Ecto neural progenitor cell (in vitro differentiated cells): ENCODE data around the gene WDR18.
A peak's percentile ranks its signal among the peaks of the same experiment; 100 is the strongest.

Source experiments
- DNase-seq: peaks from one replicate; pipeline ENCODE4 v3.0.0-alpha.2; 2018; ENCODE audit warnings: low spot score

WDR18 gene

DNA sequence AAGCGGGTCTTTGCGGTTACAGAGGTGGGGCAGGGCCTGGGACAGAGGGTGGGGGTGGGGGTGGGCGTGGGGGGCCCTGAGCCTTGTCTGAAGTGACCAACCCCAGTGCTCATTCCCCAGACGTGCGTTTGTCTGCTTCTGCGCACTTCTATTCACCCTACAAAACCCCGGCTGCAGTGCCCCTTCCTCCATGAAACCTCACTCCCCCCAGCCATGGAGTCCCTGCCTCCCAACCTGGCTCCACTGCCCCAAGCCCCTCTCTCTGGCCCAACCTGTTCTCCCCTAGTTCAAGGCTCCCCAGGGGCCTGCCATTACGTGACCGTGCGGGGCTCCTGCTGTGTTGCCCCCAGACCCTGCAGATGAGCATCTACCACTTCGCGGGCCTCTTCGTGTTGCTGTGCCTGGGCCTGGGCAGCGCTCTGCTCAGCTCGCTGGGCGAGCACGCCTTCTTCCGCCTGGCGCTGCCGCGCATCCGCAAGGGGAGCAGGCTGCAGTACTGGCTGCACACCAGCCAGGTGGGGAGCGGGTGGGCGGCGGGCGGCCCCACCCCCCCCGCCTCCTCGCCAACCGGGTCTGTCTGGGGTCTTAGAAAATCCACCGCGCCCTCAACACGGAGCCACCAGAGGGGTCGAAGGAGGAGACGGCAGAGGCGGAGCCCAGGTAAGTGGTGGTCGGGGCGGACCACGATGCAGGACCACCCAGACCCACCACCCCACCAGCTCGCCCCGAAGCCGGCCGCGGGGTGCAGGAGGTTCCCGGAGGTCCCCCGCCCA is 24.3 kb downstream of the WDR18 start:
- DNase-seq = no peak

DNA sequence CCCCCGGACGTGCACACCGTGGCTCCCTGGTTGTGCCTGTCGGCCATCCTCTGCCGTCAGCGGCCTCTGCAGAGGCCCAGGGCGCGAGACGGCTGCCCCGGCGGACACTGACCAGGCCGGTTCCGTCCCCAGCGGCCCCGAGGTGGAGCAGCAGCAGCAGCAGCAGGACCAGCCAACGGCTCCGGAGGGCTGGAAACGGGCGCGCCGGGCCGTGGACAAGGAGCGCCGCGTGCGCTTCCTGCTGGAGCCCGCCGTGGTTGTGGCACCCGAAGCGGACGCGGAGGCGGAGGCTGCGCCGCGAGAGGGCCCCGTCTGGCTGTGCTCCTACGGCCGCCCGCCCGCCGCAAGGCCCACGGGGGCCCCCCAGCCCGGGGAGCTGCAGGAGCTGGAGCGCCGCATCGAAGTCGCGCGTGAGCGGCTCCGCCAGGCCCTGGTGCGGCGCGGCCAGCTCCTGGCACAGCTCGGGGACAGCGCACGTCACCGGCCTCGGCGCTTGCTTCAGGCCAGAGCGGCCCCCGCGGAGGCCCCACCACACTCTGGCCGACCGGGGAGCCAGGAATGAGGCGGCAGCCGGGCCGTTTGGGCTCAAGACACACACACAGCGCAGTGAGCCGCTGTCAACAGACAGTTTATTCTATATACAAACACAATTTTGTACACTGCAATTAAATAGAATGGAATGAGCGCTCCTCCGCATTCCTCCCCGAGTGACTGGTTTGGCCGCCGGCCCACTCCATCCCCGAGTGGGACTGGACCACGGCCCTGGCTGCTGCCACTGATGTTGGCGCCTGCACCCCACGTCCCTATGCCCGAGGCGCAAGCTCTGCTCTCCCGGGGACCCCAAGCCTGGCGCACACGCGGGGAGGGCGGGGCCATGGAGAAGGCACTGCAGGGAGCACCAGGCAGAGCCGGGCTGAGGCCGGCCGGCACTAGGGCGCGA is 25.2 kb downstream of the WDR18 start:
- DNase-seq = no peak

GRCh38 chr19:1009981-1010538 is 25.9 kb downstream of the WDR18 start:
- no peak for DNase-seq

GRCh38 chr19:1010586-1011510 is 26.7 kb downstream of the WDR18 start:
- DNase-seq = no peak

DNA sequence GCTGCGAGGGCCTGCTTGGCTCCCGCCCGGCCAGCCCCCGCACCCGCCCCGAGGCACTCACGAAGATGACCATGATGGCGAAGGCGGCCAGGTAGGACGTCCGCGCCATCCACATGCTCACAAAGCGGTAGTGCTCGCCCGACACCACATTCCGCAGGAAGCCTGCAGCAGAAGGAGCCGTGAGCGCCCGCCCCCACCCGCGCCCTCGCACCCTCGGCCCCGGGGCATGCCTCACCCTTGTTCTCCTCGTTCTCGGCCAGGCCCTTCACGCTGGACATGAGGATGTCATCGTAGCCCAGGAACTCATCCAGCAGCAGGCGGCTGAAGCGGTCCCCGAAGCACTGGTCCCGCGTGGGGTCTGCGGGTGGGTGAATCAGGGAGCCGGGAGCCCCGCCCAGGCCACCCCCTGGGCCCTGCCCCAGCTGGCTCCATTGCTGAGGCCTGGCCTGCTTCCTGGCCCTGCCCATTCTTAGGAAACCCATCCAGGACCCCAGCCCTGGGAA is 27.7 kb downstream of the WDR18 start:
- DNase-seq = no peak

GRCh38 chr19:1012334-1012733 is 28.2 kb downstream of the WDR18 start:
- no peak for DNase-seq

DNA sequence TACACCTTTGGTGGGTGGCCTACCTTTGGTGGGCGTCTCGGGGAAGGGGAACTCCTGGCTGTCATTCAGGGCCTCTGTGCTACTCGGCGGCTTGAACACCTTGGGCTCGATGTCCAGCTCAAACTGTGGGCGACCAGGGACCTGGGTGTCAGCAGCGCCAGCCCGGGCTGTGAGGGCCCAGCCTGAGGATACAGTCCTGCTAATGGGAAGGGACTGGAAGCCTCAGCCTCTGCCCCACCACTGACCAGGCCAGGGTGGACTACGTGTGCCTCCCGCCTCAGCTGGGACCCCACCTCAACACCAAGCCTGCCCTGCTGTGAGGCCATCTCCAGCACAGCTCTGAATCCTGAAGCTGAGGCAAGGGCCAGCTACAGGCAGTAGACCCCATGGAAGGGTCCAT is 29.1 kb downstream of the WDR18 start:
- DNase-seq = no peak

DNA sequence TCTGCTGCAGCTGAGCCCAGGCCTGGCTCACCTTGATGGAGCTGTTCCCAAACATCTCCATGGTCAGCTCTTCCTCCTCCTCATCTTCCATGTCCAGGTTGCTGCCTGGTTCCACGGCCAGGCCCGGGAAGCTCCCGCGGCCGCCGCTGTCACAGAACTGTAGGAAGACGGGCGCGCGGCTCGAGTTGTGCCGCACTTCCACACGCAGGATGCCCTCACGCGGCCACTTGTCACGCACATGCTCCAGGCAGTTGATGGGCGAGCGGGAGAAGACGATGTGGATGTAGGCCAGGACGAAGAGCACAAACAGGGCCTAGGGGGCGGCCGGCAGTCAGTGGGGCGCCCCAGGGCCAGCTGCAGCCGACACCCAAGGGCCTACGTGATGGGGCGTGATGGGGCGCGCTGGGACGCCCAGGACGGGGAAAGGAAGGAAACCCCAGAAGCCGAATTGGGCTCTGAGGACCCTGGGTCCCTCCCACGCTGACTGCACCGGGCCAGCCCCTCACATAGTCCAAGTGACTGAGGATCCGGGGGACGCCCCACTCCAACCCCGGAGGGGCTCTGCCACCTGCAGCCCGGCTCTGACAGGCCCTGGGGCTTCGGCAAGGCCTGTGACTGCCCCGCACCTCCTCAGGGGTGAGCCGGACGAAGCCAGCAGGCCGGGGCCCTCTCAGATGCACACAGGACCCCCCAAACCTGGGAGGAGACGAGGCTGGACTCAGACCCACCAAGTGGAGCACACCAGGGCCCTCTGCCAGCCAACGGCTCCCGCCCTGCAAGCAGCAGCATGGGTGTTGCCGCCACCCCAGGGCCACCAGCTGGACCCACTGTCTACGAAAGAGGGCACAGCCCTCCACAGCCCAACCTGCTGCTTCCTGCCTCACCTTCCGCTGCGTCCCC is 30.3 kb downstream of the WDR18 start:
- no peak for DNase-seq

DNA sequence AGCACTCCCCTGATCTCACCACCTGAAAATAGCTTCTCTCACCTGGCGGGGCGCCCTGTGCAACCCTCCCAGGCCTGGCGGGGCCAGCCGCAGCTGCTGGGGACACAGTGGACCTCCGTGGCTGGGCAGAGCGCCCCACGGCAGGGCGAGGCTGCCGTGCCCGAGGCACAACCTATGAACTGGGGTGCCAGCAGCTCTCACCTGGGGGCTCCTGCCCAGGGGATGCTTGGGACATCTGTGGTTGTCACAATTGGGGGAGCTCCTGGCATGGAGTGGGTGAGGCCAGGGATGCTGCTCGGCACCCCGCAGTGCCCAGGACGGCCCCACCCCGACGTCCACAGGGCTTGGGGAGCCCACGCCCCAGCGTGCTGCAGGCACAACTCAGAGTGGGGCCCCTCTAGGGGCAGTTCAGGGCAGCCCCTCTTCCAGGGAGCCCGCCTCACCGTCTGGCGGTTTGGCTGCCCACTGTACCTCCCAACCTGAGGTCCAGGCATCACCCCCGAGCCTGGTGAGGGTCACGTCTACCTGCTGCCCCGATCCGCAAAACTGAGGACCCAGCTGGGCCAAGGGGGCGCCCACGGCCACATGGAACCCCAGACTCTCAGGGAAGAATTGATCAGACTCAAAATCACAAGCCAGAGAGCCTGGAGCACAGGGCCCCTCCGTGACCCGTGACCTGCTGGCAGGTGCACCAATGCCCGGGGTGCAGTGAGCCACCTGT is 31.1 kb downstream of the WDR18 start:
- DNase-seq = no peak

- peak; percentile 64 for DNase-seq
Observed at GRCh38 chr19:1015782-1016646, 31.9 kb downstream of the WDR18 start.

GRCh38 chr19:1016647-1017114 is 32.5 kb downstream of the WDR18 start:
- DNase-seq = no peak

DNA sequence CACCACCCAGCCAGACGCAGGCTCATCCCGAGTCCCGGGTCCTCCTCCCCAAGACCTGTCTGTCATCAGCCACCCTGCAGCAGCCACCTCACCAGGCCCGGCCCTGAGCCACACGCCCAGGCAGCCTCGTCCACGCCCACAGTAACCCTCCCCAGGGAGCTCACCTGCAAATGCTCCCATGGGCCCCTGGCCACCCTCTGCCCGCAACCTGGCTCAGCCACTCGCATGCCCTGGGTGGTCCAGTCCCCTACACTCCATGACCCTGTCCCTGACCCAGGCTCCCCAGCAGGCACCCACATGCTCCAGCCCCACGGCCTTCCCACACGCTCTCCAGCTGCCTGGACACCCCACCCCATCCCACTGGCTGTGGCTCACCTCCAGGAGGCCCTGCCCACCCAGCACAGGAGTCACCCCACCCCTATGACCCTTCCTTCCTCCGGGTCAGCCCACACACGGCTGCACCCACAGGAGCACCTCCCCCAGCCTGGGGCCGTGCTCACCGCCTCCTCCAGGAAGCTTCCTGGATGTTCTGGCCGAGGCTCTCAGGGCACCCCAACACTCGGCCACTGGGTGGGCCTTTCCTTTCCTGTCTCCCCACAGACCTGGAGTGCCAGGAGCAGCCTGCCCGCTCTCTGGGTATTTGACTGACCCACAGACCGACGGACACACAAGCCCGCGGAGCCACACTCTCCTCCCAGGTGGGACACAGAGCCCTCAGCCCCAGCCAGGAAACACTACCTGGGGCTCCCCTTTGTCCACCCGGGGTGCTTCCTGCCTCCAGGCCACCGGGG is 33.2 kb downstream of the WDR18 start:
- DNase-seq = no peak

GRCh38 chr19:1017906-1018305 is 33.8 kb downstream of the WDR18 start:
- DNase-seq = no peak

DNA sequence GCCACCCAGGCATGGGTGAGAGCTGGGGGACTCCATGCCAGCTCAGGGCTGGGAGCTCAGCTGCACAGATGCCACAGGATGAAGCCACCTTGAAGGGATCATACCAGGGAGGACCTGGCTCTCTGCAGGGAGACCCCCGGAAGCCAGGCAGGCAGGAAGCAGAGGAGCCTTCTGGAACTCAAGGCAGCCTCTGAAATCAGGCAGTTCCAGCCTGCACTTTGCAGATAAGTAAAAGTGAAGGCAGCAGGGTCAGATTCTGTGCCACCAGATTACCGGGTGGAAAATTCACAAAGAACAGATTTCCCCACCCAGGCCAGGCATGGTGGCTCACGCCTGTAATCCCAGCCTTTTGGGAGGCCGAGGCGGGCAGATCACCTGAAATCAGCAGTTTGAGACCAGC is 34.2 kb downstream of the WDR18 start:
- DNase-seq = no peak

- no peak for DNase-seq
Observed at GRCh38 chr19:1018932-1019615, 34.9 kb downstream of the WDR18 start.

GRCh38 chr19:1019616-1019961 is 35.4 kb downstream of the WDR18 start:
- DNase-seq = no peak
